Gastrocnemius medialis (tissue), 4 donors: ENCODE measurements around the gene AMMECR1. TPM values are rescaled to one million over a fixed set of nuclear protein-coding genes. Genes with fewer than 3 reads are reported as not detected.

Experiments used
- ATAC-seq, 2 donors: fragments of 150-250 bp; one replicate each; pipeline ENCODE4 v1.9.1; 2016
- DNase-seq, 2 donors: peaks; one replicate each; pipeline ENCODE4 v3.0.0-alpha.2; 2019
- H3K27ac ChIP-seq, 4 donors: fragments of 200-600 bp; sonication (generic); 1 replicate in 1 of 4; 2 replicates in 3 of 4; pipeline ENCODE4 v1.5.1; 2016 to 2018; ENCODE audit warnings: mild to moderate bottlenecking in 2 of 4, moderate library complexity in 1 of 4
- H3K27me3 ChIP-seq, 3 donors: fragments of 200-600 bp; sonication (generic) in 2 of 3; 1 replicate in 1 of 3; 2 replicates in 2 of 3; pipeline versions ENCODE4 v1.5.1 to v1.6.0; 2016 to 2019; ENCODE audit warnings: mild to moderate bottlenecking in 1 of 3, moderate library complexity in 1 of 3
- H3K36me3 ChIP-seq, 2 donors: fragments of 200-600 bp; sonication (generic) in 1 of 2; one replicate each; pipeline ENCODE4 v1.5.1; 2017 to 2018
- H3K4me1 ChIP-seq, 2 donors: fragments of 200-600 bp; sonication (generic) in 1 of 2; one replicate each; pipeline ENCODE4 v1.5.1; 2016 to 2017; ENCODE audit warnings: mild to moderate bottlenecking in 2 of 2
- H3K4me3 ChIP-seq, 4 donors: fragments of 200-600 bp; sonication (generic) in 3 of 4; 1 replicate in 1 of 4; 2 replicates in 3 of 4; pipeline ENCODE4 v1.5.1; 2016 to 2019; ENCODE audit warnings: mild to moderate bottlenecking in 2 of 4
- H3K9me3 ChIP-seq, 3 donors: fragments of 200-600 bp; sonication (generic) in 2 of 3; 1 replicate in 1 of 3; 2 replicates in 2 of 3; pipeline ENCODE4 v1.5.1; 2016 to 2019
- POLR2A ChIP-seq, 2 donors: fragments of 450-650 bp; IDR thresholded peaks; one replicate each; pipeline ENCODE4 v1.6.1; 2017; ENCODE audit warnings: antibody characterized with exemption in 2 of 2, mild to moderate bottlenecking in 2 of 2, moderate library complexity in 2 of 2
- in situ Hi-C, 4 donors: fragments of 200-750 bp; cut with MboI; loops; one replicate each; pipeline versions ENCODE4 v1.15.0 to v1.8.0; 2017; ENCODE audit warnings: low sequenced_read_pairs in 4 of 4
- intact Hi-C: fragments of 100-400 bp; cut with DNase I; formaldehyde crosslinking; loops from one replicate; pipeline ENCODE4 v1.15.1; 2023; ENCODE audit warnings: low total_unique reads
- total RNA-seq, 4 donors: library from RNA; depleted of rRNA; stranded (reverse); fragments of >200 nt; gene quantifications; one replicate each; pipeline versions ENCODE4 v1.1.0 to v1.2.3, GENCODE V29; 2016
- TF ChIP-seq, protein P1 (sequence below), 5 experiments: fragments of 450-650 bp in 3 of 5; fragments of 200-600 bp in 2 of 5; sonication (generic) in 2 of 5; IDR thresholded peaks in 4 of 5; conservative IDR thresholded peaks in 1 of 5; 1 replicate in 4 of 5; 2 replicates in 1 of 5; pipeline ENCODE4 v1.5.1; 2016 to 2019; ENCODE audit warnings: antibody characterized with exemption in 5 of 5, mild to moderate bottlenecking in 3 of 5, moderate library complexity in 3 of 5

The AMMECR1 gene
- total RNA-seq, 4 donors from 2014 or later, result 1.2 to 2.6 (median 1.9) TPM

DNA sequence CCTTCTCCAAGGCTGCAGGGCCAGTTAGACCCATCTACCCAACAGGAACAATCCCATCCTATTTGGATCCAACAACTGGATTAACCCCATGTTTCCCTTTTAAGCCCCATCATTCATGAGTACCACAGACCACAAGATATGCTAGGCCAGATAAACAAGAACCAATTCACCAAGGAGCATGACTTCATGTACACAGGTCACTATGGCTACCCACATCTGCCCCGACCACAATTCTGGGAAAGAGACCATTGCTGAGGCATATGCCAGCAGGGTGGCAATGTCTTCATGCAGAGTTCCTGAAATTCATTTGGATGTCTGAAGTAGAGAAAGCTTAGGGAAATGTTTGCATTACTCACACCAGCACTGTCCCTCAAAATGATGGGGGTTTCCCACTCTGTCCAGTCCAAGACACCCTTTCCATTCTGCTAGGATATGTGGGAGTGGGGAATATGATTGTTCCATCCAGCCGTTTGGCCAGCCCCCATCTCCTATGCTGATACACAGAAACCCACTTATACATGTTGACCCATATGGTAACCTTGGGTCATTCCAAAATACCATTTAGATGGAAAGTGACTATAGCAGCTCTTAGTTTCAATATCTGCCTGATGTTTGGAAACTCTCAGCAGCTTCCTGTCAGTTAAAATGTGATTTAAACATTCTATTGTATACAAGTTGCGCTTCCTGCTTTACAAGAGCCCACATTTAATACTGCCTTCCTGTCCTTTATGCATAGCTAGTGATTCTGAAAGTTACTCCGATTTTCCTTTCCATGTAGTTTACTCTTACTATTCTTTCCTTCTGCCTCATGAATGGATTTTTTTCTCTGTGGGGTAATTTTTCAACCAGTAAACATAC, 129.0 kb downstream of the AMMECR1 start:
- H3K36me3 ChIP-seq, result no peaks in the 10 kb centered on the region
- in situ Hi-C loops (no loop called here), intact Hi-C loops (no loop called here)
- DNase-seq, result no peak
- H3K27ac ChIP-seq, result no peak overlapping the region
- no peaks in the 10 kb centered on the region for H3K27me3 ChIP-seq
- ATAC-seq, result no peak
- H3K4me1 ChIP-seq, result no peaks in the 10 kb centered on the region
- TF ChIP-seq, protein P1, sequence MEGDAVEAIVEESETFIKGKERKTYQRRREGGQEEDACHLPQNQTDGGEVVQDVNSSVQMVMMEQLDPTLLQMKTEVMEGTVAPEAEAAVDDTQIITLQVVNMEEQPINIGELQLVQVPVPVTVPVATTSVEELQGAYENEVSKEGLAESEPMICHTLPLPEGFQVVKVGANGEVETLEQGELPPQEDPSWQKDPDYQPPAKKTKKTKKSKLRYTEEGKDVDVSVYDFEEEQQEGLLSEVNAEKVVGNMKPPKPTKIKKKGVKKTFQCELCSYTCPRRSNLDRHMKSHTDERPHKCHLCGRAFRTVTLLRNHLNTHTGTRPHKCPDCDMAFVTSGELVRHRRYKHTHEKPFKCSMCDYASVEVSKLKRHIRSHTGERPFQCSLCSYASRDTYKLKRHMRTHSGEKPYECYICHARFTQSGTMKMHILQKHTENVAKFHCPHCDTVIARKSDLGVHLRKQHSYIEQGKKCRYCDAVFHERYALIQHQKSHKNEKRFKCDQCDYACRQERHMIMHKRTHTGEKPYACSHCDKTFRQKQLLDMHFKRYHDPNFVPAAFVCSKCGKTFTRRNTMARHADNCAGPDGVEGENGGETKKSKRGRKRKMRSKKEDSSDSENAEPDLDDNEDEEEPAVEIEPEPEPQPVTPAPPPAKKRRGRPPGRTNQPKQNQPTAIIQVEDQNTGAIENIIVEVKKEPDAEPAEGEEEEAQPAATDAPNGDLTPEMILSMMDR (IDR thresholded peaks at IDR 0.05 in 4 of 5, conservative IDR thresholded peaks at IDR 0.05 in 1 of 5), result no peak
- TF ChIP-seq POLR2A (IDR thresholded peaks at IDR 0.05), result no peak
- H3K4me3 ChIP-seq, result no peak overlapping the region
- no peaks in the 10 kb centered on the region for H3K9me3 ChIP-seq

DNA sequence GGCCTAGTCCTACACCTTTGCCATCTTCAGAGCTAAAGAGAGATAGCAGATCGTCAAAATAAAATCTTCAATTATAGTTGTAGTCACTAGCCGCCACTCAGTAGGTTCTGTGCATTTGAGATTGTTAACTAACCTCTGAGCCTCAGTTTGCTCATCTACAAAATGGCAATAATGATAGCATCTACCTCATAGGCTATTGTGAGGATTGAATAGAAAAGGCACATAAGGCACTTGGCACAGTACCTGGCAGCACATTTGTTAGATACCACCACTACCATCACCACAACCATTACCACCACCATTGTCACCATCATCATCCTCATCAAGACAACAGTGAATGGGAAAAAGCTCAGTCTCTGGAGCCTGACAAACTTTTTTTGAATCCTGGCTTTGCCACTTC, 134.6 kb downstream of the AMMECR1 start:
- in situ Hi-C loops, result no loop called here
- no peaks in the 10 kb centered on the region for H3K27me3 ChIP-seq

DNA sequence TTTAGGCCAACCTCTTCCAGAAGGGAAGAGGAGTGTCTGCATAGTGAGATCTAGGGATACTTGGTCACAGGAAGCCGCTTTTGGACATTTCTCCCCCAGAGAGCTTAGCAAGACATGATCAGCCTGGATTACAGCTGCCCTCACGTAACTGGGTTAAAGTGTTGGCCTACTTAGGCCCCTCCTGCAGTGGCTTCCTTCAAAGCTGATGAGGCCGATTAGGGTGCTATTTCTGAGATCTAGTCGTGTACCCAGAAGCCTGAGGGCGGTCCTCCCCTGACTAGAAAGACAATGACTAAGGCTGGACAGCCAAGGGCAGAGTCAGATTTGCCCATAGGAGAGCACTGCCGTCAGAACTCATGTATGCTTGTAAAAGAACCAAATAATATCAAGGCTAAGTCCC, 135.0 kb downstream of the AMMECR1 start:
- in situ Hi-C loops, result no loop called here
- no peak for TF ChIP-seq POLR2A (IDR thresholded peaks at IDR 0.05)
- TF ChIP-seq, protein P1 (IDR thresholded peaks at IDR 0.05 in 4 of 5, conservative IDR thresholded peaks at IDR 0.05 in 1 of 5), result no peak
- no peak for ATAC-seq
- Histone ChIP-seq H3K27ac (no peak overlapping the region), H3K4me1 (no peaks in the 10 kb centered on the region), H3K4me3 (no peak overlapping the region), H3K36me3 (no peaks in the 10 kb centered on the region), H3K27me3 (no peaks in the 10 kb centered on the region), H3K9me3 (no peaks in the 10 kb centered on the region)
- intact Hi-C loops, result no loop called here
- no peak for DNase-seq

More for the DNA sequence above, 134.6 kb downstream of the AMMECR1 start:
- DNase-seq (no peak), ATAC-seq (no peak)
- Histone ChIP-seq H3K9me3 (no peaks in the 10 kb centered on the region), H3K4me1 (no peaks in the 10 kb centered on the region), H3K4me3 (no peak overlapping the region), H3K27ac (no peak overlapping the region), H3K36me3 (no peaks in the 10 kb centered on the region)
- intact Hi-C loops, result no loop called here
- TF ChIP-seq, protein P1 (IDR thresholded peaks at IDR 0.05 in 4 of 5, conservative IDR thresholded peaks at IDR 0.05 in 1 of 5), result no peak

- in situ Hi-C loops (no loop called here), intact Hi-C loops (no loop called here)
- Histone ChIP-seq H3K9me3 (no peaks in the 10 kb centered on the region), H3K4me1 (no peaks in the 10 kb centered on the region), H3K27me3 (no peaks in the 10 kb centered on the region), H3K4me3 (no peak overlapping the region), H3K27ac (no peak overlapping the region), H3K36me3 (no peaks in the 10 kb centered on the region)
- TF ChIP-seq, protein P1 (IDR thresholded peaks at IDR 0.05 in 4 of 5, conservative IDR thresholded peaks at IDR 0.05 in 1 of 5), result no peak
- TF ChIP-seq POLR2A (IDR thresholded peaks at IDR 0.05), result no peak
- no peak for DNase-seq
- ATAC-seq, result no peak
Measured at GRCh38 chrX:110182362-110182761, 135.5 kb downstream of the AMMECR1 start.
